Cardiac fibroblast (primary cell): Measurements from ENCODE around the gene KIF21B.
A peak's percentile ranks its signal among the peaks of the same experiment; 100 is the strongest.

Experiments used
- DNase-seq, 2 donors: peaks; one replicate each; pipeline versions ENCODE4 v3.0.0 to v3.0.0-alpha.2; 2010; ENCODE audit warnings: low read depth in 2 of 2
- H3K4me3 ChIP-seq, 2 donors: replicated peaks in 1 of 2; 1 replicate in 1 of 2; 2 replicates in 1 of 2; pipeline ENCODE4 v1.5.1; 2011; ENCODE audit warnings: low read depth in 2 of 2, low read length in 2 of 2, mild to moderate bottlenecking in 2 of 2, moderate library complexity in 1 of 2
- CTCF ChIP-seq: IDR thresholded peaks from one replicate; pipeline ENCODE4 v1.5.1; 2011; ENCODE audit warnings: low read depth, mild to moderate bottlenecking, low read length, inconsistent platforms

Gene KIF21B

GRCh38 chr1:200959411-200959921, 64.0 kb downstream of the KIF21B start:
- TF ChIP-seq CTCF, result no peak
- no peak overlapping the region for H3K4me3 ChIP-seq
- no peak for DNase-seq

DNA sequence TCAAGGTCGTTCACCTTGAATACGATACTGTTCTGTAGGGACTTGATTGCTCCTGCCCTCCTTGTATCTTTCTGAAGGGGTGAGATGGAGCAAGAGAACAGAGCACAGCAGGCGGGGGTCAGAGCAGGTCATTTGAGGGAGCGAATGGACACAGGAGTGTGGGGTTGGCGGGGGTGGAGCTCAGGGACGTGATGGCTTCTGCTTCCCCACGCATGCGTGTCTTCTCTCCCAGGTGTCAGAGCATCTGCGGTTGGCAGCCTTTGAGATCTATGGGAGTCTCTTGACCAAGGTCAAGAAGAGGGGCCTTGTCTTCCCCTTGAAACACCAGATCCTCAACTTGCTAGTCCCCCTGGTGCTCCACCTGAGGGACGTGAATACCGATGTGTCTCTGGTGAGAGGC, 64.9 kb downstream of the KIF21B start:
- no peak for DNase-seq
- no peak for TF ChIP-seq CTCF
- no peak overlapping the region for H3K4me3 ChIP-seq

- TF ChIP-seq CTCF, result no peak
- no peak for DNase-seq
- H3K4me3 ChIP-seq, result no peak overlapping the region
Measured at GRCh38 chr1:200954434-200954833, 69.1 kb downstream of the KIF21B start.

DNA sequence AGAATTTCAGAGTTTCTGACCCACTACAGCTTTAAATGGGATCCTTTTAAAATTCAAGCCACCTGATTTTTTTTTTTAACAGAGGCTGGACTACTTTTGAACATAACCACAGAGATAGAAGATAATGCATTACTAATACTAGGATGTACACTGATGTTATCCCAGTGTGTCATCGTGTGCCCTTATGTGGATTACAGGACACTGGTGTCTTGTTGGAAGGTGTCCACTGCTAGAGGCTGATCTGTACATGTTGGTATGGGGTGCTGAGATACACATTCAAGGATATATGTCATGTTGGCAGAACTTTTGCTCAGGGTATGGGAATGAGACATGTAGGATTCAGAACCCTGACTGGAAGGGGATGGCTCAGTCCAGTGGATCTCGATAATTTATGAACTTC, 72.5 kb downstream of the KIF21B start:
- DNase-seq, result peak in 1 of 2 donors; percentile 6
- no peak overlapping the region for H3K4me3 ChIP-seq
- no peak for TF ChIP-seq CTCF

DNA sequence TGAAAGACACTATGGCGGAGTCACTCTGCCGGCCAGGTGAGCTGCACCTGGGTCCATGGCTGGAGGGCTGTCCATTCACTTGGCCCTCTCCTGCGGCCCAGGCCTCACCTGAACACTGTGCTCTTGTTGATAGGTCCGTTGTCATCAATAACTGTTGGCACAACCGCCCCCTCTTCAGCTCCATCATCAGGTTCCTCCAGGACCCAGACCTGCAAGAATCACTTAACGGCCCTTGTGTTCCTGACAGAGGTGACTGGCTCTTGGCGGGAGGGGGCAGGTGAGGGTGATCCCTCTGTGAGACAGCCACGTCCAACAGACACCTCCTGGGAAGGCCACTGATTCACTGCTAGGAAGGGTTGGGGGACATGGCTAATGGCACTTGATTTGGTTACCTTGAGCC, 73.9 kb downstream of the KIF21B start:
- TF ChIP-seq CTCF, result no peak
- no peak overlapping the region for H3K4me3 ChIP-seq
- DNase-seq, result no peak

DNA sequence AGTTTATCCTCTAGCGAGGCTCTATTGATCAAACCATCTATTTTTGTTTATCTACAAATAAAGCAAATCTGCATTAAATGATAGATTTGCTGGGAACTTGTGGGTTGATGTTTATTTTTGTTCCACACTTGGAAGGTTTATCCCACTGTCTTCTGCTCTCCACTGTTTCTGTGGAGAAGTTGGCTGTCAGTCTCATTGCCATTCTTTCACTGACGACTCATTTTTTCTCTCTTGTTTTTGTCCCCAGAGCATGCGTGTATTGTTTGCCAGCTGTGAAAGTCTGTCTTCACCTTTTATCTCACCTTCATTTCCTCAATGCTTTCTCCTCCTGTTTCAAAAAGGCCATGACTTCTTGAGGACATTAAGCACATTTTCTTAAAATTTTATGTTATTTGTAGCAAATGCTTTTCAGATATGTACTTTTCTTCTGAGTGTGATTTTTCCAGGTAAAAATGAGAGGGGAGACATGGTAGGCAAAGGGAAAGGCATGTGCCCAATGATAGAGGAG, 76.4 kb downstream of the KIF21B start:
- no peak overlapping the region for H3K4me3 ChIP-seq
- no peak for TF ChIP-seq CTCF
- no peak for DNase-seq

DNA sequence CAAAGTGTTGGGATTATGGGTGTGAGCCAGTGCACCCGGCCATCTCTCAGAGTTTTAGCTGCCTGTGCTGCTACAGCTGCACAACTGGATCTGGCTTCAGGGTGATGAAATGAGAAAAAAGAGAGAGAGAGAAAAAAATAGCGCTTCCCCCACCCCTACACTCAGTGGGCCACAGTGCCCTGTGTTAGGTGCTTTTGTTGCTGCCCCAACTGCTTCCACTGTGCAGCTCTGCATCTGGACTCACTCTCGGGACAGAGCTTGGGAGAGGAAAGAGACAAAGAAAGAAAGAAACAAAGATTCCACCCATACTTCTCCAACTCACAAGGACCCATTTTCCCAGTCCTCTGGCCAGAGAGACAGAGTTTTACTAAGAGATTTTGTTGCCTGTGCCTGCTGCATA, 78.4 kb downstream of the KIF21B start:
- TF ChIP-seq CTCF, result no peak
- H3K4me3 ChIP-seq, result no peak overlapping the region
- DNase-seq, result no peak
